GM13976 (cell line): Measurements from ENCODE around the gene ERC1.
"Not testable (repeated sequence)": the region's sequence is repeated elsewhere in the genome, so short reads cannot be mapped to it uniquely, and the experiment has no call there.

Experiments
- DNase-seq: peaks from one replicate; pipeline ENCODE4 v3.0.0; 2012; ENCODE audit warnings: low spot score
- CTCF ChIP-seq: IDR thresholded peaks from 2 replicates; pipeline ENCODE4 v1.5.1; 2012; ENCODE audit warnings: borderline replicate concordance, mild to moderate bottlenecking; ENCODE audit not compliant: insufficient read depth; ENCODE audit errors: extremely low read depth, missing control alignments, control extremely low read depth
- in situ Hi-C: fragments of 300-500 bp; cut with MboI; formaldehyde crosslinking; loops from one replicate; pipeline ENCODE4 v1.12.0; 2022; ENCODE audit warnings: low sequenced_read_pairs, mixed read lengths, inconsistent platforms; ENCODE audit not compliant: unreplicated experiment

The ERC1 gene

GRCh38 chr12:1091350-1091749 is 100.3 kb downstream of the ERC1 start:
- DNase-seq: no peak
- in situ Hi-C loops: loop anchor here (10.0 kb wide), 3 partner anchors 137 to 527 kb away; no protein-coding TSS in a partner anchor
- no peak for TF ChIP-seq CTCF

GRCh38 chr12:1093166-1093751 is 102.2 kb downstream of the ERC1 start:
- in situ Hi-C loops: loop anchor here (10.0 kb wide), 3 partner anchors 138 to 528 kb away; no protein-coding TSS in a partner anchor
- peak; percentile 69 for TF ChIP-seq CTCF
- DNase-seq: peak; percentile 53

- in situ Hi-C loops: loop anchor here (10.0 kb wide), 3 partner anchors 140 to 530 kb away; no protein-coding TSS in a partner anchor
- DNase-seq: peak; percentile 38
- TF ChIP-seq CTCF: no peak
These were observed 103.7 kb downstream of the ERC1 start for GRCh38 chr12:1094714-1095113.

- in situ Hi-C loops: loop anchor here (10.0 kb wide), 3 partner anchors 144 to 534 kb away; no protein-coding TSS in a partner anchor
- DNase-seq: peak; percentile 60
- TF ChIP-seq CTCF: no peak
These were observed 108.1 kb downstream of the ERC1 start for GRCh38 chr12:1099158-1099557.

- in situ Hi-C loops: loop anchor here (10.0 to 25.0 kb wide), 4 partner anchors 145 to 688 kb away; no protein-coding TSS in a partner anchor
- not testable (repeated sequence) for DNase-seq
These were observed 108.6 kb downstream of the ERC1 start for GRCh38 chr12:1099618-1100017.

- DNase-seq: no peak
- in situ Hi-C loops: loop anchor here (25.0 kb wide), 1 partner anchor 685 kb away; no protein-coding TSS in a partner anchor
- no peak for TF ChIP-seq CTCF
These were observed 111.1 kb downstream of the ERC1 start for GRCh38 chr12:1102115-1102514.

- no peak for DNase-seq
- in situ Hi-C loops: loop anchor here (25.0 kb wide), 1 partner anchor 684 kb away; no protein-coding TSS in a partner anchor
- no peak for TF ChIP-seq CTCF
These were observed 111.9 kb downstream of the ERC1 start for GRCh38 chr12:1102791-1103450.
